KMS-11 (cell line): ENCODE results near the gene UTP25.
A peak's percentile ranks its signal among the peaks of the same experiment; 100 is the strongest.

Source experiments
- H2AFZ ChIP-seq: fragments of 200-600 bp; sonication (generic); 2 replicates; pipeline ENCODE4 v1.6.1; 2016; ENCODE audit warnings: antibody characterized with exemption, mixed run types, low read depth
- H3K27ac ChIP-seq: fragments of 200-600 bp; sonication (generic); 2 replicates; pipeline ENCODE4 v1.6.1; 2016; ENCODE audit warnings: mild to moderate bottlenecking, mixed run types
- H3K27me3 ChIP-seq: fragments of 200-600 bp; sonication (generic); 2 replicates; pipeline ENCODE4 v1.6.1; 2017; ENCODE audit warnings: mild to moderate bottlenecking, low read depth, mixed run types, moderate library complexity; ENCODE audit not compliant: insufficient read depth
- H3K36me3 ChIP-seq: fragments of 200-600 bp; sonication (generic); 2 replicates; pipeline ENCODE4 v1.6.1; 2017; ENCODE audit warnings: mild to moderate bottlenecking, mixed run types; ENCODE audit not compliant: insufficient read depth
- H3K4me1 ChIP-seq: fragments of 200-600 bp; sonication (generic); 2 replicates; pipeline ENCODE4 v1.6.1; 2016; ENCODE audit warnings: mild to moderate bottlenecking, low read depth, mixed run types; ENCODE audit not compliant: poor library complexity, severe bottlenecking
- H3K4me2 ChIP-seq: fragments of 200-600 bp; sonication (generic); 2 replicates; pipeline ENCODE4 v1.7.0; 2016; ENCODE audit warnings: mild to moderate bottlenecking, mixed run types
- H3K4me3 ChIP-seq: fragments of 200-600 bp; sonication (generic); IDR thresholded peaks from 2 replicates; pipeline ENCODE4 v1.6.1; 2017; ENCODE audit warnings: low read depth, low read length, mixed read lengths; ENCODE audit not compliant: insufficient read depth
- H3K79me2 ChIP-seq: fragments of 200-600 bp; sonication (generic); 2 replicates; pipeline ENCODE4 v1.6.1; 2016; ENCODE audit warnings: low read depth, mixed run types; ENCODE audit not compliant: insufficient read depth
- H3K9ac ChIP-seq: fragments of 200-600 bp; sonication (generic); 2 replicates; pipeline ENCODE4 v1.6.1; 2016; ENCODE audit warnings: mild to moderate bottlenecking, mixed run types
- H4K20me1 ChIP-seq: fragments of 200-600 bp; sonication (generic); 2 replicates; pipeline ENCODE4 v1.6.1; 2016; ENCODE audit warnings: mild to moderate bottlenecking, mixed run types; ENCODE audit not compliant: insufficient read depth
- CTCF ChIP-seq: fragments of 200-600 bp; sonication (generic); conservative IDR thresholded peaks from 2 replicates; pipeline ENCODE4 v1.6.1; 2017; ENCODE audit warnings: low read depth, mild to moderate bottlenecking, antibody characterized with exemption, low read length, moderate library complexity, mixed read lengths

Gene UTP25

DNA sequence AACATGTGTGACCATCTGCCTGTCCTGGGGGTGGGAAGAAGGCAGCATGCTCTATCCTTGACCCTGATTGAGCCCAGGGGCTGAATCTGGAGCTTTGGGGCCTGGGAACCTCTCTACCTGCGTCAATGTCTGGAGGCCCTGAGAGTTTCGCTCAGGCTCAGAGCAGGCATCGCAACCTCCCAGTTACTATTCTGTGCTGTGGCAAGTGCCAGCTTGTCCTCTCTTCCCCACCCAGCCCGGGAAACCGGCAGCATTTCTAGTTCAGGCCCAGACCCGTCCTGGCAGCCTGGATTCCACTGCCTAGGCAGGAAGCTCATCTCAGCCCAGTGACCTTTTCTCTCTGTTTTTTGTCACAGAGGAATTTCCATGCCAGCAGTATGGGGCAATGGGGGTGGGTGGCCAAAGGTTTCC, 11.8 kb upstream of the UTP25 start:
- Histone ChIP-seq H3K27me3 (no peaks in the 10 kb centered on the region), H3K4me1 (peaks cover 16% of the 10 kb centered on the region), H3K4me3 (no peak overlapping the region), H3K9ac (no peak overlapping the region), H3K4me2 (peak overlapping the region; percentile 4; the same call in 1 of the 2 replicates), H3K27ac (no peak overlapping the region), H4K20me1 (no peaks in the 10 kb centered on the region), H3K36me3 (no peaks in the 10 kb centered on the region), H2AFZ (0 out of 2 replicates have a peak overlapping the region, but pooled peaks have one; percentile 4), H3K79me2 (no peaks in the 10 kb centered on the region)
- TF ChIP-seq CTCF: no peak

- TF ChIP-seq CTCF: no peak
- H3K4me2 ChIP-seq: no peak overlapping the region
- H3K36me3 ChIP-seq: no peaks in the 10 kb centered on the region
- H3K27ac ChIP-seq: no peak overlapping the region
- H4K20me1 ChIP-seq: no peaks in the 10 kb centered on the region
- no peak overlapping the region for H3K4me3 ChIP-seq
- H2AFZ ChIP-seq: no peak overlapping the region
- H3K27me3 ChIP-seq: no peaks in the 10 kb centered on the region
- peaks cover 16% of the 10 kb centered on the region for H3K4me1 ChIP-seq
- H3K9ac ChIP-seq: no peak overlapping the region
- H3K79me2 ChIP-seq: no peaks in the 10 kb centered on the region
Observed at GRCh38 chr1:209816923-209817322, 10.8 kb upstream of the UTP25 start.

GRCh38 chr1:209817691-209818090, 10.1 kb upstream of the UTP25 start:
- Histone ChIP-seq H3K27ac (no peak overlapping the region), H3K4me2 (no peak overlapping the region), H3K4me3 (no peak overlapping the region), H3K36me3 (no peaks in the 10 kb centered on the region), H3K27me3 (no peaks in the 10 kb centered on the region), H3K79me2 (no peaks in the 10 kb centered on the region), H4K20me1 (no peaks in the 10 kb centered on the region), H2AFZ (no peak overlapping the region), H3K4me1 (peaks cover 16% of the 10 kb centered on the region), H3K9ac (no peak overlapping the region)
- TF ChIP-seq CTCF: no peak

- Histone ChIP-seq H3K4me3 (no peak overlapping the region), H3K79me2 (no peaks in the 10 kb centered on the region), H4K20me1 (no peaks in the 10 kb centered on the region), H3K9ac (no peak overlapping the region), H3K27me3 (no peaks in the 10 kb centered on the region), H3K4me2 (no peak overlapping the region), H3K4me1 (peaks cover 20% of the 10 kb centered on the region), H3K27ac (no peak overlapping the region), H2AFZ (no peak overlapping the region), H3K36me3 (no peaks in the 10 kb centered on the region)
- no peak for TF ChIP-seq CTCF
Observed at GRCh38 chr1:209819058-209819457, 8.7 kb upstream of the UTP25 start.
